Spleen (tissue), 7 donors: ENCODE data around the gene CYP4F12.
A peak's percentile ranks its signal among the peaks of the same experiment; 100 is the strongest.

Experiments
- POLR2A ChIP-seq, 3 donors: fragments of 450-650 bp; IDR thresholded peaks; one replicate each; pipeline ENCODE4 v1.5.1; 2017; ENCODE audit warnings: antibody characterized with exemption in 3 of 3, mild to moderate bottlenecking in 1 of 3
- POLR2AphosphoS5 ChIP-seq, 3 donors: sonication (generic); formaldehyde crosslinking; IDR thresholded peaks; one replicate each; pipeline ENCODE4 v1.5.1; 2017; ENCODE audit warnings: antibody characterized with exemption in 3 of 3
- TF ChIP-seq, protein P1 (sequence below), 11 experiments: fragments of 200-600 bp in 7 of 11; fragments of 450-650 bp in 4 of 11; sonication (generic) in 4 of 11; IDR thresholded peaks in 8 of 11; conservative IDR thresholded peaks in 3 of 11; 1 replicate in 7 of 11; 2 replicates in 4 of 11; pipeline versions ENCODE4 v1.4.0 to v1.8.0; 2016 to 2021; ENCODE audit warnings: antibody characterized with exemption in 11 of 11, inconsistent platforms in 4 of 11, mild to moderate bottlenecking in 1 of 11
- donor health status: DM: no; HTN: no; CAD: no; lungs with moderate emphysema.
- donor health status: DM: no; HTN: no; CAD: no.
- donor health status: DM: no; HTN: no; CAD: no.

DNA sequence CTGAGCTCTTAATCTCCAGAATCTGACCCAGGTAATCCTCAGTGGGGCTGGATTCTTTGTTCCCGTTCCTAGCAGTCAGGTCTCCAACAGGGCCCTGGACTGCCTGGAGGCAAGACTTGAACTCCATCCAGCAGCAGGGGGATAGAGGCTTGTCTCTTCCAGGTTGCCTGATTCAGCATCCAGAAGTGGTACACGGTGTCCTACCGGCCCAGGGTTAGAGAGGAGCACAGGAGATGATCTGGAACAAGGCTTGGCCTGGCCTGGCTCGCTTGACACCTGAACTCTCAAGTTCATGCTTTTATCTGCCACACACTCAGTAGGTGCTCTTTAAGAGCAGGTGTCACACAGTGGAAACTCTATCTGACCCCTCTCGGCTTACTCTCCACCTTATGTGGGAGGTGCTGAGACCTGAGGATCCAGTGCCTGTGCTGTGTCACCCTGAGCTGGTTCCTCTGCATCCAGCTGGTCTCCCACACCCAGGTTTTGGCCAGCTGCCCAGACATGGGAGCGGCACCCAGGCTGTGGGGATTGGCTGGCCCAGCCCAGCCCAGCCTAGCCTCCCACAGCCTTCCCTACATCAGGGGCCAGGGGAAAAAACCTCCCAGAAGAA is 32.5 kb upstream of the CYP4F12 start, which contains the start of gene CYP4F3:
- TF ChIP-seq POLR2A (IDR thresholded peaks at IDR 0.05) (no peak), POLR2AphosphoS5 (IDR thresholded peaks at IDR 0.05) (peak in 2 of 3 donors; percentile 19 to 79)
- TF ChIP-seq, protein P1, sequence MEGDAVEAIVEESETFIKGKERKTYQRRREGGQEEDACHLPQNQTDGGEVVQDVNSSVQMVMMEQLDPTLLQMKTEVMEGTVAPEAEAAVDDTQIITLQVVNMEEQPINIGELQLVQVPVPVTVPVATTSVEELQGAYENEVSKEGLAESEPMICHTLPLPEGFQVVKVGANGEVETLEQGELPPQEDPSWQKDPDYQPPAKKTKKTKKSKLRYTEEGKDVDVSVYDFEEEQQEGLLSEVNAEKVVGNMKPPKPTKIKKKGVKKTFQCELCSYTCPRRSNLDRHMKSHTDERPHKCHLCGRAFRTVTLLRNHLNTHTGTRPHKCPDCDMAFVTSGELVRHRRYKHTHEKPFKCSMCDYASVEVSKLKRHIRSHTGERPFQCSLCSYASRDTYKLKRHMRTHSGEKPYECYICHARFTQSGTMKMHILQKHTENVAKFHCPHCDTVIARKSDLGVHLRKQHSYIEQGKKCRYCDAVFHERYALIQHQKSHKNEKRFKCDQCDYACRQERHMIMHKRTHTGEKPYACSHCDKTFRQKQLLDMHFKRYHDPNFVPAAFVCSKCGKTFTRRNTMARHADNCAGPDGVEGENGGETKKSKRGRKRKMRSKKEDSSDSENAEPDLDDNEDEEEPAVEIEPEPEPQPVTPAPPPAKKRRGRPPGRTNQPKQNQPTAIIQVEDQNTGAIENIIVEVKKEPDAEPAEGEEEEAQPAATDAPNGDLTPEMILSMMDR (IDR thresholded peaks at IDR 0.05 in 8 of 11, conservative IDR thresholded peaks at IDR 0.05 in 3 of 11): no peak
